Endothelial cell of umbilical vein (primary cell): Measurements from ENCODE around the gene DENND4B. TPM values are rescaled to one million over a fixed set of nuclear protein-coding genes. Genes with fewer than 3 reads are reported as not detected.

Source experiments
- BruUV-seq: library from RNA; stranded (reverse); fragments of 400-500 nt; replicated peaks from 2 replicates; lab custom pipeline; 2021; lab: Mats Ljungman, UMichigan
- CTCF ChIA-PET: fragments of 300-600, 350-600 bp; sonication (Branson Sonifier 250); formaldehyde crosslinking; loops from one replicate; lab custom pipeline; 2021; ENCODE audit warnings: antibody characterized with exemption, inconsistent platforms; lab: Charles Lee
- POLR2A ChIA-PET: fragments of 300-600, 350-600 bp; sonication (Branson Sonifier 250); formaldehyde crosslinking; loops from one replicate; lab custom pipeline; 2021; ENCODE audit warnings: antibody characterized with exemption, inconsistent platforms; lab: Charles Lee
- DNase-seq: peaks from one replicate; pipeline ENCODE4 v3.0.0-alpha.2; 2011; ENCODE audit warnings: low read depth, low spot score
- FAIRE-seq: peaks from 2 replicates; lab custom pipeline; 2011; peaks lifted over from hg19 to GRCh38; lab: Jason Lieb, UNC
- H2AFZ ChIP-seq: 2 replicates; pipeline ENCODE4 v1.6.0; 2012; ENCODE audit warnings: low read depth, low read length, control low read depth, inconsistent platforms
- H3K27ac ChIP-seq: 2 replicates; pipeline ENCODE4 v1.5.1; 2011; ENCODE audit warnings: low read depth, mild to moderate bottlenecking, control low read depth, low read length, moderate library complexity; ENCODE audit not compliant: insufficient read depth
- H3K27me3 ChIP-seq, 2 experiments: 2 replicates each; pipeline versions ENCODE4 v1.6.0 to v1.6.1; 2011; ENCODE audit warnings: low read length in 2 of 2, mixed read lengths in 1 of 2; ENCODE audit not compliant: control insufficient read depth in 2 of 2, insufficient read depth in 2 of 2
- H3K36me3 ChIP-seq, 2 experiments: 2 replicates in 1 of 2; 3 replicates in 1 of 2; pipeline ENCODE4 v1.5.1; 2011; ENCODE audit warnings: low read length in 2 of 2, mild to moderate bottlenecking in 1 of 2, moderate library complexity in 1 of 2; ENCODE audit not compliant: control insufficient read depth in 2 of 2, insufficient read depth in 2 of 2; ENCODE audit errors: extremely low read depth in 1 of 2
- H3K4me1 ChIP-seq: 3 replicates; pipeline ENCODE4 v1.5.1; 2011; ENCODE audit warnings: mild to moderate bottlenecking, low read length; ENCODE audit not compliant: control insufficient read depth, insufficient read depth; ENCODE audit errors: extremely low read depth
- H3K4me2 ChIP-seq: 2 replicates; pipeline ENCODE4 v1.6.1; 2011; ENCODE audit warnings: low read length, control low read depth, mixed read lengths; ENCODE audit not compliant: insufficient read depth
- H3K4me3 ChIP-seq, 3 experiments: fragments of 200-600 bp in 1 of 3; sonication (generic), shearing (Covaris generic) in 1 of 3; replicated peaks in 1 of 3; 2 replicates each; pipeline ENCODE4 v1.5.1; 2011 to 2016; ENCODE audit warnings: control low read depth in 3 of 3, low read length in 3 of 3, mild to moderate bottlenecking in 2 of 3, inconsistent platforms in 1 of 3, low read depth in 1 of 3, moderate library complexity in 1 of 3; ENCODE audit not compliant: insufficient read depth in 1 of 3
- H3K79me2 ChIP-seq: 2 replicates; pipeline ENCODE4 v1.6.0; 2012; ENCODE audit warnings: low read length, inconsistent platforms; ENCODE audit not compliant: control insufficient read depth, insufficient read depth
- H3K9ac ChIP-seq: replicated peaks from 2 replicates; pipeline ENCODE3; 2011; ENCODE audit warnings: low read length, control low read depth; ENCODE audit not compliant: insufficient read depth; ENCODE audit errors: extremely low read depth
- H3K9me1 ChIP-seq: replicated peaks from 3 replicates; pipeline ENCODE4 v1.6.0; 2011; ENCODE audit warnings: mild to moderate bottlenecking, low read length; ENCODE audit not compliant: control insufficient read depth, insufficient read depth; ENCODE audit errors: extremely low read depth
- H3K9me3 ChIP-seq: replicated peaks from 2 replicates; pipeline ENCODE4 v1.5.1; 2012; ENCODE audit warnings: low read length, inconsistent platforms; ENCODE audit not compliant: control insufficient read depth, insufficient read depth
- H4K20me1 ChIP-seq: replicated peaks from 2 replicates; pipeline ENCODE3; 2011; ENCODE audit warnings: mild to moderate bottlenecking, low read length; ENCODE audit not compliant: control insufficient read depth, insufficient read depth; ENCODE audit errors: extremely low read depth
- CTCF ChIP-seq, 2 donors: IDR thresholded peaks; 1 replicate in 1 of 2; 2 replicates in 1 of 2; pipeline ENCODE4 v1.5.1; 2011; ENCODE audit warnings: low read length in 2 of 2, mild to moderate bottlenecking in 2 of 2, moderate library complexity in 2 of 2, control low read depth in 1 of 2, inconsistent platforms in 1 of 2, low read depth in 1 of 2; ENCODE audit not compliant: insufficient read depth in 1 of 2; ENCODE audit errors: extremely low read depth in 1 of 2
- EZH2 ChIP-seq: IDR thresholded peaks from 2 replicates; pipeline ENCODE4 v1.6.1; 2012; ENCODE audit warnings: borderline replicate concordance, low read depth, mild to moderate bottlenecking, moderate library complexity, low read length, inconsistent platforms; ENCODE audit not compliant: severe bottlenecking
- FOS ChIP-seq: IDR thresholded peaks from 2 replicates; pipeline ENCODE4 v1.6.1; 2011; ENCODE audit warnings: mild to moderate bottlenecking, low read length, moderate library complexity, borderline replicate concordance; ENCODE audit not compliant: insufficient read depth
- GATA2 ChIP-seq: IDR thresholded peaks from 2 replicates; pipeline ENCODE4 v1.7.0; 2011; ENCODE audit warnings: low read depth, mild to moderate bottlenecking, moderate library complexity, mixed read lengths, low read length; ENCODE audit not compliant: insufficient read length, insufficient read depth
- JUN ChIP-seq: IDR thresholded peaks from 2 replicates; pipeline ENCODE4 v1.6.1; 2011; ENCODE audit warnings: borderline replicate concordance, low read depth; ENCODE audit not compliant: insufficient read length, insufficient read depth
- MAX ChIP-seq: IDR thresholded peaks from 2 replicates; pipeline ENCODE4 v1.6.1; 2011; ENCODE audit not compliant: insufficient read depth, insufficient read length
- MYC ChIP-seq: IDR thresholded peaks from one replicate; pipeline ENCODE4 v1.6.1; 2011; ENCODE audit warnings: mild to moderate bottlenecking, low read depth, low read length
- POLR2A ChIP-seq: IDR thresholded peaks from 2 replicates; pipeline ENCODE4 v1.6.1; 2012; ENCODE audit warnings: low read depth, mild to moderate bottlenecking, control low read depth, low read length
- POLR2AphosphoS5 ChIP-seq: IDR thresholded peaks from 2 replicates; pipeline ENCODE4 v1.6.1; 2012; ENCODE audit warnings: low read depth, mild to moderate bottlenecking, control low read depth, low read length, moderate library complexity; ENCODE audit not compliant: insufficient read depth
- dilution Hi-C: fragments of 300-500 bp; cut with MboI; formaldehyde crosslinking; loops from one replicate; pipeline ENCODE4 v1.15.0; 2019; ENCODE audit warnings: low sequenced_read_pairs; ENCODE audit not compliant: extremely low pct_ligation_motif_present
- intact Hi-C: fragments of 100-400 bp; cut with micrococcal nuclease; formaldehyde crosslinking; loops from one replicate; pipeline ENCODE4 v1.10.0; 2022
- polyA plus RNA-seq, 4 experiments: library from polyadenylated mRNA; depleted of rRNA in 3 of 4; stranded (reverse) in 3 of 4; unstranded in 1 of 4; fragments of >200 nt; gene quantifications; 2 replicates each; pipeline versions ENCODE4 v1.2.1 to v1.2.3, GENCODE V29; 2011 to 2012; ENCODE audit warnings: missing spikeins in 1 of 4
- total RNA-seq: library from RNA; stranded (reverse); gene quantifications from 2 replicates; pipeline ENCODE4 v1.2.3, GENCODE V29; 2021

DENND4B gene
- total and polyA plus RNA-seq, 2 donors (not counting 3 experiments of a cell fraction or from before 2014, with no cell fraction given), result 35.6 to 57.8 TPM

- DNase-seq, result no peak
- H4K20me1 ChIP-seq, result no peaks in the 10 kb centered on the region
- POLR2A ChIA-PET, result no interaction called here
- no peak overlapping the region for H3K4me2 ChIP-seq
- peaks cover 2 to 36% of the 10 kb centered on the region in 2 experiments for H3K36me3 ChIP-seq
- intact Hi-C loops (no loop called here), dilution Hi-C loops (no loop called here)
- peaks cover 9% of the 10 kb centered on the region for H3K4me1 ChIP-seq
- H3K79me2 ChIP-seq, result peaks cover 16% of the 10 kb centered on the region
- no peak overlapping the region for H3K4me3 ChIP-seq
- H3K27ac ChIP-seq, result no peak overlapping the region
- no peaks in the 10 kb centered on the region for H3K9me1 ChIP-seq
- TF ChIP-seq JUN (no peak), EZH2 (no peak), POLR2A (no peak), MYC (no peak), MAX (no peak), CTCF (IDR thresholded peaks at IDR 0.05; ENCODE audit: extremely low read depth in 1 of 2, insufficient read depth in 1 of 2, low read depth in 1 of 2, low read length in 2 of 2) (no peak), FOS (no peak), POLR2AphosphoS5 (no peak), GATA2 (no peak)
- H3K9me3 ChIP-seq, result no peaks in the 10 kb centered on the region
- no peak overlapping the region for H3K9ac ChIP-seq
- H3K27me3 ChIP-seq, result no peaks in the 10 kb centered on the region
- H2AFZ ChIP-seq, result no peak overlapping the region
- no TSS peak for BruUV-seq
- CTCF ChIA-PET, result no interaction called here
- no peak for FAIRE-seq
Observed at GRCh38 chr1:153941826-153942725, 4.4 kb downstream of the DENND4B start.
